Endothelial cell of umbilical vein (primary cell): ENCODE data around the gene GAPVD1.

Source experiments
- EZH2 ChIP-seq: IDR thresholded peaks from 2 replicates; pipeline ENCODE4 v1.6.1; 2012; ENCODE audit warnings: borderline replicate concordance, low read depth, mild to moderate bottlenecking, moderate library complexity, low read length, inconsistent platforms; ENCODE audit not compliant: severe bottlenecking
- FOS ChIP-seq: IDR thresholded peaks from 2 replicates; pipeline ENCODE4 v1.6.1; 2011; ENCODE audit warnings: mild to moderate bottlenecking, low read length, moderate library complexity, borderline replicate concordance; ENCODE audit not compliant: insufficient read depth
- GATA2 ChIP-seq: IDR thresholded peaks from 2 replicates; pipeline ENCODE4 v1.7.0; 2011; ENCODE audit warnings: low read depth, mild to moderate bottlenecking, moderate library complexity, mixed read lengths, low read length; ENCODE audit not compliant: insufficient read length, insufficient read depth
- POLR2A ChIP-seq: IDR thresholded peaks from 2 replicates; pipeline ENCODE4 v1.6.1; 2012; ENCODE audit warnings: low read depth, mild to moderate bottlenecking, control low read depth, low read length
- POLR2AphosphoS5 ChIP-seq: IDR thresholded peaks from 2 replicates; pipeline ENCODE4 v1.6.1; 2012; ENCODE audit warnings: low read depth, mild to moderate bottlenecking, control low read depth, low read length, moderate library complexity; ENCODE audit not compliant: insufficient read depth
- TF ChIP-seq, protein P1 (sequence below), 2 donors: IDR thresholded peaks; 1 replicate in 1 of 2; 2 replicates in 1 of 2; pipeline ENCODE4 v1.5.1; 2011; ENCODE audit warnings: low read length in 2 of 2, mild to moderate bottlenecking in 2 of 2, moderate library complexity in 2 of 2, control low read depth in 1 of 2, inconsistent platforms in 1 of 2, low read depth in 1 of 2; ENCODE audit not compliant: insufficient read depth in 1 of 2; ENCODE audit errors: extremely low read depth in 1 of 2
- TF ChIP-seq, protein P2 (sequence below): IDR thresholded peaks from 2 replicates; pipeline ENCODE4 v1.6.1; 2011; ENCODE audit not compliant: insufficient read depth, insufficient read length

DNA sequence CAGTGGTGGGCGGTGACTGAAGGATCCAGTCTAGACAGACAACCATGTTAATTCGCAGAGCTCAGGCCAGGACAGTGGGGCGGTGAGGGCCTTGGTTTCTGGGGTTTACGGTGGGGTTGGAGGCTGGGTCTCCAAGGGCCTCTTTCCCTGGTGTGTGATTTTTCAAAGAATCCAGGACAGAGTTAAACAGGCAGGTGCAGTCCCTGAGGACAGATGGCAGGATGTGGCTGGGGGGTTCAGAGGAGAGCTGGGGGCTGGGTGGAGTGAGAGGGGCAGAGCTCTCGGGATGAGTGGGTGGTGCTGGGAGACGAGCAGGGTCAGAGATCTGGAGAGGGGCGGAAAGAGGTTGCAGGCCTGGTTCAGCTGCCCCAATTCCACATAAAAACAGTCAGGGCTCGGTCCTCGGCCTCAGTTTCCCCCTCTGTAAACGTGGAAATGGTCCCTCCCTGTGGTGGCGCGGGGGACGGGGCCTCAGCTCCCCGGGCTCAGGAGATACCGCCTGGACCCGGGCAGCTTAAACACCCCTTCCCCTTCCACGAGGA lies 145.9 kb downstream of the GAPVD1 start:
- TF ChIP-seq, protein P1, sequence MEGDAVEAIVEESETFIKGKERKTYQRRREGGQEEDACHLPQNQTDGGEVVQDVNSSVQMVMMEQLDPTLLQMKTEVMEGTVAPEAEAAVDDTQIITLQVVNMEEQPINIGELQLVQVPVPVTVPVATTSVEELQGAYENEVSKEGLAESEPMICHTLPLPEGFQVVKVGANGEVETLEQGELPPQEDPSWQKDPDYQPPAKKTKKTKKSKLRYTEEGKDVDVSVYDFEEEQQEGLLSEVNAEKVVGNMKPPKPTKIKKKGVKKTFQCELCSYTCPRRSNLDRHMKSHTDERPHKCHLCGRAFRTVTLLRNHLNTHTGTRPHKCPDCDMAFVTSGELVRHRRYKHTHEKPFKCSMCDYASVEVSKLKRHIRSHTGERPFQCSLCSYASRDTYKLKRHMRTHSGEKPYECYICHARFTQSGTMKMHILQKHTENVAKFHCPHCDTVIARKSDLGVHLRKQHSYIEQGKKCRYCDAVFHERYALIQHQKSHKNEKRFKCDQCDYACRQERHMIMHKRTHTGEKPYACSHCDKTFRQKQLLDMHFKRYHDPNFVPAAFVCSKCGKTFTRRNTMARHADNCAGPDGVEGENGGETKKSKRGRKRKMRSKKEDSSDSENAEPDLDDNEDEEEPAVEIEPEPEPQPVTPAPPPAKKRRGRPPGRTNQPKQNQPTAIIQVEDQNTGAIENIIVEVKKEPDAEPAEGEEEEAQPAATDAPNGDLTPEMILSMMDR (IDR thresholded peaks at IDR 0.05; ENCODE audit: extremely low read depth in 1 of 2, insufficient read depth in 1 of 2, low read depth in 1 of 2, low read length in 2 of 2) = no peak
- TF ChIP-seq FOS (no peak), EZH2 (no peak), POLR2AphosphoS5 (no peak), POLR2A (no peak), GATA2 (no peak)
- TF ChIP-seq, protein P2, sequence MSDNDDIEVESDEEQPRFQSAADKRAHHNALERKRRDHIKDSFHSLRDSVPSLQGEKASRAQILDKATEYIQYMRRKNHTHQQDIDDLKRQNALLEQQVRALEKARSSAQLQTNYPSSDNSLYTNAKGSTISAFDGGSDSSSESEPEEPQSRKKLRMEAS = no peak
